Stimulated activated CD8-positive, alpha-beta memory T cell treated with anti-CD3 and anti-CD28 coated beads, Interleukin-15, amount 100 ng/mL, for 1 hour (primary cell): ENCODE results near the gene TBX2.
"Not testable (repeated sequence)": the region's sequence is repeated elsewhere in the genome, so short reads cannot be mapped to it uniquely, and the experiment has no call there.

Experiments used
- DNase-seq: peaks from one replicate; pipeline ENCODE4 v3.0.0-alpha.2; 2020; ENCODE audit warnings: low read depth

TBX2 gene

GRCh38 chr17:61431594-61432311 is 32.1 kb downstream of the TBX2 start:
- DNase-seq: no peak

- no peak for DNase-seq
Observed at GRCh38 chr17:61436273-61436672, 36.6 kb downstream of the TBX2 start.

GRCh38 chr17:61436995-61437704 is 37.5 kb downstream of the TBX2 start:
- no peak for DNase-seq

GRCh38 chr17:61440697-61441096 is 41.1 kb downstream of the TBX2 start:
- no peak for DNase-seq

- not testable (repeated sequence) for DNase-seq
Observed at GRCh38 chr17:61441507-61441906, 41.9 kb downstream of the TBX2 start.

GRCh38 chr17:61442136-61442775 is 42.6 kb downstream of the TBX2 start:
- no peak for DNase-seq

GRCh38 chr17:61442878-61443474 is 43.3 kb downstream of the TBX2 start:
- no peak for DNase-seq

GRCh38 chr17:61443475-61443882 is 43.8 kb downstream of the TBX2 start:
- no peak for DNase-seq

GRCh38 chr17:61444075-61444474 is 44.4 kb downstream of the TBX2 start:
- no peak for DNase-seq

GRCh38 chr17:61444831-61445230 is 45.2 kb downstream of the TBX2 start:
- no peak for DNase-seq

GRCh38 chr17:61447358-61447757 is 47.7 kb downstream of the TBX2 start:
- DNase-seq: no peak

GRCh38 chr17:61448042-61448441 is 48.4 kb downstream of the TBX2 start:
- no peak for DNase-seq

GRCh38 chr17:61449140-61449539 is 49.5 kb downstream of the TBX2 start:
- DNase-seq: not testable (repeated sequence)

- no peak for DNase-seq
Observed at GRCh38 chr17:61449707-61450640, 50.3 kb downstream of the TBX2 start.

GRCh38 chr17:61450641-61451537 is 51.2 kb downstream of the TBX2 start:
- DNase-seq: no peak

- DNase-seq: no peak
Observed at GRCh38 chr17:61451538-61452300, 52.1 kb downstream of the TBX2 start.

- no peak for DNase-seq
Observed at GRCh38 chr17:61452301-61453290, 53.0 kb downstream of the TBX2 start, which contains the start of gene TBX4. Gene TBX4, plus strand, starts transcription at chr17:61452422. Its CDS starts 4,069 bp downstream, at chr17:61456491.
